Measurements from ENCODE around the gene HNF4A.

The HNF4A gene

GRCh38 chr20:44442298-44443070, 87.0 kb downstream of the HNF4A start:
- DNase-seq (ENCODE audit: low read depth in 2 of 2), result no peak

- DNase-seq (ENCODE audit: low read depth in 2 of 2), result no peak
These were observed 90.5 kb downstream of the HNF4A start for GRCh38 chr20:44445742-44446710.

GRCh38 chr20:44447827-44448419, 92.4 kb downstream of the HNF4A start:
- no peak for DNase-seq (ENCODE audit: low read depth in 2 of 2)

GRCh38 chr20:44448753-44449546, 93.5 kb downstream of the HNF4A start:
- no peak for DNase-seq (ENCODE audit: low read depth in 2 of 2)

- no peak for DNase-seq (ENCODE audit: low read depth in 2 of 2)
These were observed 94.4 kb downstream of the HNF4A start for GRCh38 chr20:44449864-44450263.

GRCh38 chr20:44450281-44450889, 94.9 kb downstream of the HNF4A start:
- DNase-seq (ENCODE audit: low read depth in 2 of 2), result no peak

- DNase-seq (ENCODE audit: low read depth in 2 of 2), result no peak
These were observed 95.5 kb downstream of the HNF4A start for GRCh38 chr20:44450903-44451450.

GRCh38 chr20:44454306-44454963, 98.9 kb downstream of the HNF4A start:
- no peak for DNase-seq (ENCODE audit: low read depth in 2 of 2)

GRCh38 chr20:44455126-44455525, 99.6 kb downstream of the HNF4A start:
- DNase-seq (ENCODE audit: low read depth in 2 of 2), result no peak

- DNase-seq (ENCODE audit: low read depth in 2 of 2), result no peak
These were observed 101.1 kb downstream of the HNF4A start for GRCh38 chr20:44456611-44457010.

- DNase-seq (ENCODE audit: low read depth in 2 of 2), result no peak
These were observed 101.5 kb downstream of the HNF4A start for GRCh38 chr20:44457016-44457415.

GRCh38 chr20:44459271-44459670, 103.8 kb downstream of the HNF4A start:
- no peak for DNase-seq (ENCODE audit: low read depth in 2 of 2)

GRCh38 chr20:44460795-44461141, 105.3 kb downstream of the HNF4A start:
- DNase-seq (ENCODE audit: low read depth in 2 of 2), result no peak

- no peak for DNase-seq (ENCODE audit: low read depth in 2 of 2)
These were observed 105.8 kb downstream of the HNF4A start for GRCh38 chr20:44461142-44461802.

- no peak for DNase-seq (ENCODE audit: low read depth in 2 of 2)
These were observed 106.3 kb downstream of the HNF4A start for GRCh38 chr20:44461803-44462174.

GRCh38 chr20:44463466-44463865, 108.0 kb downstream of the HNF4A start:
- DNase-seq (ENCODE audit: low read depth in 2 of 2), result no peak

- no peak for DNase-seq (ENCODE audit: low read depth in 2 of 2)
These were observed 109.0 kb downstream of the HNF4A start for GRCh38 chr20:44464514-44464913.

- DNase-seq (ENCODE audit: low read depth in 2 of 2), result no peak
These were observed 109.6 kb downstream of the HNF4A start for GRCh38 chr20:44465001-44465560.

- DNase-seq (ENCODE audit: low read depth in 2 of 2), result no peak
These were observed 111.9 kb downstream of the HNF4A start for GRCh38 chr20:44467289-44467883.

Measured in stimulated activated CD4-positive, alpha-beta T cell treated with anti-CD3 and anti-CD28 coated beads, Interleukin-1b, Interleukin-23, amount 100 ng/mL, for 1 hour (primary cell).